AG04450 (cell line): Measurements from ENCODE around the gene MBNL1. TPM values are rescaled to one million over a fixed set of nuclear protein-coding genes. Genes with fewer than 3 reads are reported as not detected.

Experiments used
- CTCF ChIA-PET: fragments of 300-600, 350-600 bp; formaldehyde crosslinking; extraction: SDS; loops from one replicate; lab custom pipeline; 2022; ENCODE audit warnings: antibody characterized with exemption, inconsistent platforms; lab: Charles Lee
- POLR2A ChIA-PET: fragments of 350-600 bp; formaldehyde crosslinking; extraction: SDS; loops from one replicate; lab custom pipeline; 2021; ENCODE audit warnings: antibody characterized with exemption, inconsistent platforms; lab: Yijun Ruan, JAX
- DNase-seq: peaks from one replicate; pipeline ENCODE4 v3.0.0-alpha.2; 2011; ENCODE audit warnings: low read depth, low spot score
- H3K27ac ChIP-seq: one replicate; pipeline ENCODE4 v1.5.1; 2012; ENCODE audit warnings: low read depth, low read length, control low read depth
- H3K27me3 ChIP-seq: one replicate; pipeline ENCODE4 v1.6.0; 2012; ENCODE audit warnings: low read length; ENCODE audit not compliant: control insufficient read depth, insufficient read depth
- H3K4me3 ChIP-seq: 2 replicates; pipeline ENCODE4 v1.5.1; 2011; ENCODE audit warnings: mild to moderate bottlenecking, low read depth, low read length, control low read depth
- H3K9me3 ChIP-seq: 2 replicates; pipeline ENCODE4 v1.5.1; 2012; ENCODE audit warnings: low read length; ENCODE audit not compliant: control insufficient read depth, insufficient read depth
- polyA plus RNA-seq: library from polyadenylated mRNA; depleted of rRNA; stranded (reverse); fragments of >200 nt; gene quantifications from 2 replicates; pipeline ENCODE4 v1.2.3, GENCODE V29; 2011
- TF ChIP-seq, protein P1 (sequence below): IDR thresholded peaks from 2 replicates; pipeline ENCODE4 v1.5.1; 2011; ENCODE audit warnings: low read depth, low read length, control low read depth, inconsistent platforms

Gene MBNL1
- polyA plus RNA-seq, 1 experiment = 92.1 TPM

- no peak for DNase-seq
- no peak overlapping the region for H3K4me3 ChIP-seq
- no peaks in the 10 kb centered on the region for H3K9me3 ChIP-seq
- CTCF ChIA-PET = interaction anchor here (0.6 to 1.2 kb wide), 3 partner anchors 19 to 158 kb away, joined by 4 to 5 read pairs (median 4); no protein-coding TSS in a partner anchor
- H3K27me3 ChIP-seq = no peaks in the 10 kb centered on the region
- no peak overlapping the region for H3K27ac ChIP-seq
- POLR2A ChIA-PET = no interaction called here
- TF ChIP-seq, protein P1, sequence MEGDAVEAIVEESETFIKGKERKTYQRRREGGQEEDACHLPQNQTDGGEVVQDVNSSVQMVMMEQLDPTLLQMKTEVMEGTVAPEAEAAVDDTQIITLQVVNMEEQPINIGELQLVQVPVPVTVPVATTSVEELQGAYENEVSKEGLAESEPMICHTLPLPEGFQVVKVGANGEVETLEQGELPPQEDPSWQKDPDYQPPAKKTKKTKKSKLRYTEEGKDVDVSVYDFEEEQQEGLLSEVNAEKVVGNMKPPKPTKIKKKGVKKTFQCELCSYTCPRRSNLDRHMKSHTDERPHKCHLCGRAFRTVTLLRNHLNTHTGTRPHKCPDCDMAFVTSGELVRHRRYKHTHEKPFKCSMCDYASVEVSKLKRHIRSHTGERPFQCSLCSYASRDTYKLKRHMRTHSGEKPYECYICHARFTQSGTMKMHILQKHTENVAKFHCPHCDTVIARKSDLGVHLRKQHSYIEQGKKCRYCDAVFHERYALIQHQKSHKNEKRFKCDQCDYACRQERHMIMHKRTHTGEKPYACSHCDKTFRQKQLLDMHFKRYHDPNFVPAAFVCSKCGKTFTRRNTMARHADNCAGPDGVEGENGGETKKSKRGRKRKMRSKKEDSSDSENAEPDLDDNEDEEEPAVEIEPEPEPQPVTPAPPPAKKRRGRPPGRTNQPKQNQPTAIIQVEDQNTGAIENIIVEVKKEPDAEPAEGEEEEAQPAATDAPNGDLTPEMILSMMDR = no peak
These were observed 16.8 kb downstream of the MBNL1 start for GRCh38 chr3:152285509-152285908.

GRCh38 chr3:152287898-152288576, 19.3 kb downstream of the MBNL1 start:
- CTCF ChIA-PET = no interaction called here
- no peak overlapping the region for H3K27ac ChIP-seq

DNA sequence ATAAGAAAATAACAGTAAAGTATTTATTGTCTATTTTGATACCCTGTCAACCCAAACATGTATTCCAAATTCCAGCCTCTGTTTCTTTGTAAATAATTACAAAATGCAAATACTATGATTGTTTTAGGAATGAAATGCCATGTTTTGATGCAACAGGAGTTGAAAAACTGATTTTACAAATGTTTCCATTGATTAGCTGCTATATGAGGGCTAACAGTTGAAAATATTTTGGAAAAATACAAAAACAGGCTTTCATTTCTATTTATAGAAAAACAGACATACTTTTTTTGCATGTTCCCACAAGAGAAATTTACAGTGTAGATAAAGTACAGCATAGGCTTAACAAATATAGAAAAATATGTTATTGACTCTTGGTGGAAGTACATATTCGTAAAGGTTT, 20.0 kb downstream of the MBNL1 start:
- H3K27me3 ChIP-seq = no peaks in the 10 kb centered on the region
- H3K4me3 ChIP-seq = no peak overlapping the region
- ChIA-PET CTCF (no interaction called here), POLR2A (no interaction called here)
- DNase-seq = no peak
- H3K9me3 ChIP-seq = no peaks in the 10 kb centered on the region
- TF ChIP-seq, protein P1 = no peak
- no peak overlapping the region for H3K27ac ChIP-seq

More at GRCh38 chr3:152287898-152288576, 19.3 kb downstream of the MBNL1 start:
- TF ChIP-seq, protein P1 = no peak
- Histone ChIP-seq H3K4me3 (no peak overlapping the region), H3K27me3 (no peaks in the 10 kb centered on the region), H3K9me3 (no peaks in the 10 kb centered on the region)
- POLR2A ChIA-PET = no interaction called here
- DNase-seq = no peak

GRCh38 chr3:152289708-152290107, 21.0 kb downstream of the MBNL1 start:
- no peaks in the 10 kb centered on the region for H3K9me3 ChIP-seq
- ChIA-PET POLR2A (no interaction called here), CTCF (no interaction called here)
- no peaks in the 10 kb centered on the region for H3K27me3 ChIP-seq
- no peak overlapping the region for H3K4me3 ChIP-seq
- DNase-seq = no peak
- H3K27ac ChIP-seq = no peak overlapping the region
- TF ChIP-seq, protein P1 = no peak

GRCh38 chr3:152290374-152290773, 21.6 kb downstream of the MBNL1 start:
- no peaks in the 10 kb centered on the region for H3K9me3 ChIP-seq
- H3K27ac ChIP-seq = no peak overlapping the region
- no peak for DNase-seq
- no peak overlapping the region for H3K4me3 ChIP-seq
- CTCF ChIA-PET = no interaction called here
- TF ChIP-seq, protein P1 = no peak
- POLR2A ChIA-PET = no interaction called here
- no peaks in the 10 kb centered on the region for H3K27me3 ChIP-seq
